Spleen (tissue), 7 donors: ENCODE results near the gene RALGAPA1.
"Not testable (repeated sequence)": the region's sequence is repeated elsewhere in the genome, so short reads cannot be mapped to it uniquely, and the experiment has no call there.

ENCODE experiments used
- POLR2A ChIP-seq, 3 donors: fragments of 450-650 bp; IDR thresholded peaks; one replicate each; pipeline ENCODE4 v1.5.1; 2017; ENCODE audit warnings: antibody characterized with exemption in 3 of 3, mild to moderate bottlenecking in 1 of 3
- POLR2AphosphoS5 ChIP-seq, 3 donors: sonication (generic); formaldehyde crosslinking; IDR thresholded peaks; one replicate each; pipeline ENCODE4 v1.5.1; 2017; ENCODE audit warnings: antibody characterized with exemption in 3 of 3
- TF ChIP-seq, protein P1 (sequence below), 11 experiments: fragments of 200-600 bp in 7 of 11; fragments of 450-650 bp in 4 of 11; sonication (generic) in 4 of 11; IDR thresholded peaks in 8 of 11; conservative IDR thresholded peaks in 3 of 11; 1 replicate in 7 of 11; 2 replicates in 4 of 11; pipeline versions ENCODE4 v1.4.0 to v1.8.0; 2016 to 2021; ENCODE audit warnings: antibody characterized with exemption in 11 of 11, inconsistent platforms in 4 of 11, mild to moderate bottlenecking in 1 of 11
- donor health status: DM: no; HTN: no; CAD: no; lungs with moderate emphysema.
- donor health status: DM: no; HTN: no; CAD: no.
- donor health status: DM: no; HTN: no; CAD: no.

DNA sequence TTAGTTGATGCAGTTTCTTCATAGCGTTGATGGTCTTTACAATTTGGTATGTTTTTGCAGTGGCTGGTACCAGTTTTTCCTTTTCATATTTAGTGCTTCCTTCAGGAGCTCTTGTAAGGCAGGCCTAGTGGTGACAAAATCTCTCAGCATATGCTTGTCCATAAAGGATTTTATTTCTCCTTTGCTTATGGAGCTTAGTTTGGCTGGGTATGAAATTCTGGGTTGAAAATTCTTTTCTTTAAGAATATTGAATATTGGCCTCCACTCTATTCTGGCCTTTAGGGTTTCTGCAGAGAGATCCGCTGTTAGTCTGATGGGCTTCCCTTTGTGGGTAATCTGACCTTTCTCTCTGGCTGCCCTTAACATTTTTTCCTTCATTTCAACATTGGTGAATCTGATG lies 33.1 kb upstream of the RALGAPA1 start:
- TF ChIP-seq, protein P1, sequence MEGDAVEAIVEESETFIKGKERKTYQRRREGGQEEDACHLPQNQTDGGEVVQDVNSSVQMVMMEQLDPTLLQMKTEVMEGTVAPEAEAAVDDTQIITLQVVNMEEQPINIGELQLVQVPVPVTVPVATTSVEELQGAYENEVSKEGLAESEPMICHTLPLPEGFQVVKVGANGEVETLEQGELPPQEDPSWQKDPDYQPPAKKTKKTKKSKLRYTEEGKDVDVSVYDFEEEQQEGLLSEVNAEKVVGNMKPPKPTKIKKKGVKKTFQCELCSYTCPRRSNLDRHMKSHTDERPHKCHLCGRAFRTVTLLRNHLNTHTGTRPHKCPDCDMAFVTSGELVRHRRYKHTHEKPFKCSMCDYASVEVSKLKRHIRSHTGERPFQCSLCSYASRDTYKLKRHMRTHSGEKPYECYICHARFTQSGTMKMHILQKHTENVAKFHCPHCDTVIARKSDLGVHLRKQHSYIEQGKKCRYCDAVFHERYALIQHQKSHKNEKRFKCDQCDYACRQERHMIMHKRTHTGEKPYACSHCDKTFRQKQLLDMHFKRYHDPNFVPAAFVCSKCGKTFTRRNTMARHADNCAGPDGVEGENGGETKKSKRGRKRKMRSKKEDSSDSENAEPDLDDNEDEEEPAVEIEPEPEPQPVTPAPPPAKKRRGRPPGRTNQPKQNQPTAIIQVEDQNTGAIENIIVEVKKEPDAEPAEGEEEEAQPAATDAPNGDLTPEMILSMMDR (IDR thresholded peaks at IDR 0.05 in 8 of 11, conservative IDR thresholded peaks at IDR 0.05 in 3 of 11): not testable (repeated sequence)
- not testable (repeated sequence) for TF ChIP-seq POLR2AphosphoS5, POLR2A (IDR thresholded peaks at IDR 0.05)
